Nucleus accumbens (tissue), 56 donors: ENCODE data around the gene SH2D6.
"Not testable (repeated sequence)": the region's sequence is repeated elsewhere in the genome, so short reads cannot be mapped to it uniquely, and the experiment has no call there.

Experiments
- DNase-seq, 56 donors: peaks; one replicate each; lab custom pipeline; 2025; lab: John Stamatoyannopoulos, UW

The SH2D6 gene

GRCh38 chr2:85458601-85459563 lies 40.4 kb downstream of the SH2D6 start:
- no peak for DNase-seq

- no peak for DNase-seq
These were observed 41.3 kb downstream of the SH2D6 start for GRCh38 chr2:85459771-85460170.

- no peak for DNase-seq
These were observed 43.8 kb downstream of the SH2D6 start for GRCh38 chr2:85462322-85462721.

GRCh38 chr2:85468096-85468703 lies 49.7 kb downstream of the SH2D6 start:
- DNase-seq, result no peak

- peak in 9 of 56 donors; percentile 5 to 54 (median 9) for DNase-seq
These were observed 50.3 kb downstream of the SH2D6 start for GRCh38 chr2:85468704-85469349.

GRCh38 chr2:85470850-85471800 lies 52.6 kb downstream of the SH2D6 start:
- DNase-seq, result peak in 15 of 56 donors; percentile 3 to 39 (median 17)

GRCh38 chr2:85472261-85472660 lies 53.7 kb downstream of the SH2D6 start:
- no peak for DNase-seq

DNA sequence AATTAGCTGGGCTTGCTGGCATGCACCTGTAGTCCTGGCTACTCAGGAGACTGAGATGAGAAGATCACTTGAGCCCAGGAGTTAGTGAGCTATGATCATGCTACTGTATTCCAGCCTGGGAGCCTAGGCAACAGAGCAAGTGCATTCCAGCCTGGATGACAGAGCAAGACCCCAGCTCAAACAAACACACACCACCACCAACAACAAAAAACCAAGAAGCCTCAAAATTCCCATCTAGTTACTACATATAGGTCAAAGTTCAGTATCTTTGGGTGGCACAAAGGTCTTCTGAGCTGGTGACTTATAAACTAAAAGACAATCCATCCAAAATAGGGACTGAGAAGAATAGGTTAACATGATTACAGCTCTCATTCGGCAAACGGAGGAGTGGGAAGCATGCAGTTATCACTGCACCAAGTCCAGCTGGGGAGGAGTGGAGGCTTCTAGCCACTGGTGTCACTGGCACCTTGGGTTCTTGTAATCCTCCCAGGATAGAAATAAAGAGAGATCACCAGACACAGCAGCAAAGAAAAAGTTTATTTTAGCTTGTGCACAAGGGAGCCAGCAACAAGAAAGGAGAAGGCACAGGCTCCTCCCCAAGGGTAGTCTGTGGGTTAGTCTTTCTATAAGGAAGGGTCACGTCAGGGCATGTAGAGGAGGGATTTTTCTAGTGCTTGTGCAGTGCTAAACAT lies 57.4 kb downstream of the SH2D6 start:
- no peak for DNase-seq

DNA sequence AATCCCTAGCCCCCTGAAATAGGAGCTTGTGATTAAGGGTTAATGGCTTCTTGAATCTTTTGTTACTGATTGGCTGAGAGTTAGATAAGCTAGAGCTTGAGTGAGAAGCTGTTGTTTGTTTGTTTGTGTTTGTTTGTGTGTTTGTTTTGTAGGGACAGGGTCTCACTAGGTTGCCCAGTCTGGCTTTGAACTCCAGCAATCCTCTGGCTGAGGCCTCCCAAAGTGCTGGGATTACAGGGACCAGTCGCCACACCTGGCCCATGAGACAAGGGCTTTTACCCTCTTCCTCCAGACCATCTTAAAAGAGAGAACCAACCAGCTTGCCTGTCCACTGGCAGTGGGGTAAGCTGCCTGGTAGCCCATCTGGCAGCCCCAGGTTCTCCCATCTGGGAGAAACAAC lies 58.1 kb downstream of the SH2D6 start:
- no peak for DNase-seq

- no peak for DNase-seq
These were observed 59.4 kb downstream of the SH2D6 start for GRCh38 chr2:85477884-85478283.

GRCh38 chr2:85481818-85482777 lies 63.6 kb downstream of the SH2D6 start:
- no peak for DNase-seq

GRCh38 chr2:85484615-85485014 lies 66.1 kb downstream of the SH2D6 start:
- DNase-seq, result not testable (repeated sequence)

DNA sequence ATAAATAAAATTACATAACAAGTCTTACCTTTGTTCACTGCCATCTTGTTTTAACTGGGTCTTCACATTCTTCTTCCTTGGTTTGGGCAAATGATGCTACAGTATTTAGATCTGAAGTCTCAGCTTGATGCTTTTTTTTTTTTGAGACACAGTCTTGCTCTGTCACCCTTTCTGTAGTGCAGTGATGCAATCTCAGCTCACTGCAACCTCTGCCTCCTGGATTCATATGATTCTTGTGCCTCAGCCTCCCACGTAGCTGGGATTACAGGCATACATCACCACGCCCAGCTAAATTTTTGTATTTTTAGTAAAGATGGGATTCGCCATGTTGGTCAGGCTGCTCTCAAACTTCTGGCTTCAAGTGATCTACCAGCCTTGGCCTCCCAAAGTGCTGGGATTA lies 67.3 kb downstream of the SH2D6 start:
- peak in 6 of 56 donors; percentile 5 to 26 (median 14) for DNase-seq
